NCI-H1417 (cell line): ENCODE data around the gene WDR70.
"Not testable (repeated sequence)": the region's sequence is repeated elsewhere in the genome, so short reads cannot be mapped to it uniquely, and the experiment has no call there.

Source experiments
- DNase-seq, 3 experiments: peaks; one replicate each; lab custom pipeline; 2025; lab: John Stamatoyannopoulos, UW

WDR70 gene

DNA sequence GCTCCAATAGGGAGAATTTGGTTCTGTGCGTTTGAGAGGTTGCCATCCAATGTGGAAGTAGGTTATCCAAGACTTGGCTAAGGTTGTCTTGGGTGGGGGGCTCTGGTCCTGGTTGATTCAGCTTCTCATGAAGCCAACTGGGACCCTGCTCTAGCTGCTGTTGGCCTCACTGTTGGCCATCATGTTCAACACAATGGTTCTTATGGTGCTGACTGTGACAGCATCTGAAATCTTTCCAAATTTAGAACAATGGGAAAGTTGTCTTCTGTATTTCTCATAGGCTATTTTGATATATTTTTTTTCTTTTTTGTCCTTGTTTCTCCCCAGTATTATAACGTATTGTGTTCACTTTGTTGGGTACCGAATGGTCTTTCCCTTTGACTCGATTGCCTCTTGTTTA is 388.8 kb downstream of the WDR70 start:
- no peak for DNase-seq

DNA sequence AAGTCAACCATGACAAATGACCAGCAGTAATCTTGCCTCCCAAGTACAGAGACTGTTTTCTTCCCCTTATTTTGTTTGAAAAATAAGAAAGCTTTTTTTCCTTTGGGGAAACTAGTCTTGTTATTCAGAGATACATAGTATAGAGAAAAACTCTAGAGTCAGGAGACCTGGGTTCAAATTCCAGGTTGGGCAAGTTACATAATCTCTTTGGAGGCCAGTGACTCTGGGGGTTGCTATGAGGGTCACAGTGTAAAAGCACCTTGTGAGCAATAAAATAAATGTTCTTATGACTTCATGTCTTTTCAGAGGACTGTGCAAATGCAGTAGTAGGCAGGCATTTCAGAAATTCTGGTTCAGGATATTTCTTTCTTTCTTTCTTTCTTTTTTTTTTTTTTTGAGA is 389.3 kb downstream of the WDR70 start:
- no peak for DNase-seq

- no peak for DNase-seq
Observed at GRCh38 chr5:37769108-37769507, 390.0 kb downstream of the WDR70 start.

GRCh38 chr5:37769840-37770239 is 390.7 kb downstream of the WDR70 start:
- DNase-seq = no peak

DNA sequence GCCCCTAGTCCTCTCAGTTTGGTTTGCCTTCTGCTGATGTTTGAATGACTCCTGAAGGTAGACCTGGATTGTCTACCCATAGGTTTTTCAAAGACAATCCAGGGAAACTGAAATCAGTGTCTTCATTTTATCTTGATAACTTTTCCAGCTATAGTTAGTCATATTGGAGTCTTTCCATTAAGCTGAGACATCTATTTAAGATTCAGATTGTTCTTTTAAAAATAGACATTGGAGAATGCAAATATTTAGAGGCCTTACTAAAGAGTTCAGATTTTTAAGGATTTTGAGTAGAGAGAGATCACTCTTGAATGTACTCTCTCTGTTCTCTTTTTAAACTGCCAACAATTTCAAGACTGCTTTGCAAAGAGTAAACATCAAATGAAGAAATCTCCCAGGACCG is 391.7 kb downstream of the WDR70 start:
- DNase-seq = no peak

DNA sequence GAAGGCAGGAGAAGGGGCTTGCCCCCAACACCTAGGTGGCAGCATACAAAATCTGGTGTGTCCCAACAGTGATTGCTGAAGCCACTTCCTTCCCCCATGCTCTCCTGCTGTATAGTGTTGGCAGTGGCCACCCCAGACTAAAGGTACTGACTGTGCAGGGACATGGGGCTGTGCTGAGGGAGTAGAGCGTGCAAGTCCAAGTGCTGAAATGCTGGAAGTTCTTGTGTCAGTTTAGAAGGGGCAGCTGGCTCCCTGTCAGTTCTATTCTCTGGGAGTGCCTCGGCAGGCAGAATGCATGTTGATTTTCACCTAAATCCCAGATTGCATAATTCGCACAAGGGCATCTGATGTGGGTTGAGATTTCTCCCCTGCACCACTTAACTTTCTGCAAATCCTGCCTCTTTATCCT is 392.1 kb downstream of the WDR70 start:
- DNase-seq = no peak

- no peak for DNase-seq
Observed at GRCh38 chr5:37771731-37772130, 392.6 kb downstream of the WDR70 start.

- DNase-seq = no peak
Observed at GRCh38 chr5:37772255-37772654, 393.1 kb downstream of the WDR70 start.

- DNase-seq = no peak
Observed at GRCh38 chr5:37773809-37774208, 394.7 kb downstream of the WDR70 start.

GRCh38 chr5:37774912-37775483 is 395.9 kb downstream of the WDR70 start:
- peak in 2 of 3 experiments; percentile 3 to 33 for DNase-seq

DNA sequence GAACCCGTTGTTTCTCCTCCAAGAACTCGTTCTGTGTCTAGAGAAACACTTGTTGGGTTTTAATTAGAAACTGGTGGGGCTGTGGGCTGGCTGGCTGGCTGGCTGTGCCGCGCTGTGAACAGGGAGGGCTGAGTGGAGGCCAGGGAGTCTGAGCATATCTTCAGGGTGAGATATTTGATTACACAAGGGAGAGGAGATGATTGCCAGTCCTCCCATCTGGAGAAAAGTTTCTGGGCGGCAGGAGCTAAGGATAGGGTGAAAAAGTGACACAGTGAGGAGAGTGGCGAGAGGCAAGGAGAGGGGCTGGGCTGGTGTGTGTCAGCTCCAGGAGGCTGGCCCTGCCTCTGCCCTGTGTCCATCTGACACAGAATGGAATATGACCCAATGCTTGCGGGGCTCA is 397.7 kb downstream of the WDR70 start:
- no peak for DNase-seq

- DNase-seq = no peak
Observed at GRCh38 chr5:37777432-37778130, 398.5 kb downstream of the WDR70 start.

GRCh38 chr5:37781409-37781808 is 402.3 kb downstream of the WDR70 start:
- peak in 2 of 3 experiments; percentile 13 to 70 for DNase-seq

- no peak for DNase-seq
Observed at GRCh38 chr5:37786416-37786815, 407.3 kb downstream of the WDR70 start.

DNA sequence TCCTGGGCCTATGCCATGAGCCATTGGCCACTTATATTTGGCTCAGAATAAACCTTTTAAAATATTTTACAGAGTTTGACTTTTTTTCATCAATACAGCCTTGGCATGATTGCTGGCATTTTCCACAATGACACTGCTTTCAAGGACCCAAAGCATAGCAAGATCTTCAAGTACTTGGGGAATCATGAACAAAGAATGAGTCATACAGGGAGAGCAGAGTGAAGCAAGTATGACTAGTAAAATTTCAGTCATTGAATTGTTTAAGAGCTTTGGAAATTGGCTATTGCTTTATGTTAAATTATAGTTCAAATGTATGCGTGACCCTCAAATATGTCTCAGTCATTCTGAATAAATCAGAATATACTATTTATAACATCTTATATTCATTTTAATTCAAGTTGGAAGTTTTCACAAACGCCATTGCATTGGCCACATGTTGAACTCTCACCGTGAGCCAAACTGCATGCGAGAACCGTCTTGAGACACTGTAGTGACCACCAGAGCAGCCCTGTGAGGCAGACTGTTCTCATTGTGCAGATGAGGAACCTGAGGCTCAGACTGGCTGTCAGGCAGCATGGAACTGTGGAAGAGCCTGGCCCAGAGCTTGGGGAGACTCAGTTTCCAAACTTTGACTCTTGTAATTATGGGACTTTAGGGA is 407.9 kb downstream of the WDR70 start:
- no peak for DNase-seq

DNA sequence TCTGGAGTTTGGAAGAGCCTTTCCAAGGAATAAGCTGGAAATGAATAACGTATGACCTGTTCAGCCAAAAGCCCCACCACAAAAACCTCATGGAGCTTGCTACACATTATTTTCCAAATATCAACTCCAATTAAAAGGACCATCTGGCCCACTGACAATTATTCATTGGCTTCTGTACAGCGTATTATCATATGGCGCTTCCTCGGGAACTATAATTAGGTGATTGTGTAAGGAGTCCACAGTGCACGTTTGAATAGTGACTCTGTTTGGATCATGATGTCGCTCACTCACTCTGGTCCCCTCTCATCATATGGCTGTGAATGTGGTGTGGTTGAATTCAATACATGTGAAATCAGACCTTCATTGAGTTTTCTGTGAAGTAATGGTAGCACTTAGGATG is 408.6 kb downstream of the WDR70 start:
- DNase-seq = peak in 2 of 3 experiments; percentile 14 to 68

GRCh38 chr5:37789991-37790390 is 410.9 kb downstream of the WDR70 start:
- no peak for DNase-seq

DNA sequence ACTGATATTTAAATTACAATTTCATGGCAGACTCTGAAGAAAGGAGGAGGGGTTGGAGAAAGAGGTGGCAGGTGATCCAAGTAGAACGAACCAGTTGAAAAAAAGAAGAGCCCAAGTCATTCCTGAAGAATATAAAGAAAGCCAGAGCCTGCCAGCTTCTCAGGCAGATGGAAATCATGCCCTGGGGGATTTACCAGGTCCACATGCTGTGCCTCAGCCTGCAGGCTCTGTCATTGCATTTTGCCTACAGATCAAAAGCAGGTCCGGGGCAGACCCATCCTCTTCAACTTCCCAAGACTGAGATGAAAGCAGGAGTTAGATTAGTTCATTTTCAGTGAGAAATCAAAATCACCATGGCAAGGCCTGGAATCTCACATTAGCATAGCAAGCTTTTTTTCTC is 412.2 kb downstream of the WDR70 start:
- no peak for DNase-seq

DNA sequence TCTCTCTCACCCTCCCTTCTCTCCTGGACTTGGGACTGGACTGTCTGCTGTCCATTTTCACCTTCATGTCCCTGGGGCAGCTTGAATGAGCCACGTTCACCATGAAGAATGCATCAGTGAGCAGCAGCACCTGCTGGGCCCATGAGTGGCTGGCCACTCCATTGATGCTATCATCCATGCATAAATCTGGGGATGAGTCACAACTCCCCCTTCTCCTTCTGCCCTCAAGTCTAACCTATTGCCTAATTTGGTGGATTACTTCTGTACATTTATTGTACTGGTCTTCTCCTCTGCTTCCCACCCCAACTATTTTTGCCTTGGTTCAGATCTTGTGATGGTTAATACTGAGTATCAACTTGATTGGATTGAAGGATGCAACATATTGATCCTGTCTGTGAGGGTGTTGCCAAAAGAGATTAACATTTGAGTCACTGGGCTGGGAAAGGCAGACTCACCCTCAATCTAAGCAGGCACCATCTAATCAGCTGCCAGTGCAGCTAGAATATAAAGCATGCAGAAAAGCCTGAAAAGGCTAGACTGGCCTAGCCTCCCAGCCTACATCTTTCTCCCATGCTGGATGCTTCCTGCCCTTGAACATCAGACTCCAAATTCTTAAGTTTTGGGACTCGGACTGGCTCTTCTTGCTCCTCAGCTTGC is 414.0 kb downstream of the WDR70 start:
- DNase-seq = no peak

DNA sequence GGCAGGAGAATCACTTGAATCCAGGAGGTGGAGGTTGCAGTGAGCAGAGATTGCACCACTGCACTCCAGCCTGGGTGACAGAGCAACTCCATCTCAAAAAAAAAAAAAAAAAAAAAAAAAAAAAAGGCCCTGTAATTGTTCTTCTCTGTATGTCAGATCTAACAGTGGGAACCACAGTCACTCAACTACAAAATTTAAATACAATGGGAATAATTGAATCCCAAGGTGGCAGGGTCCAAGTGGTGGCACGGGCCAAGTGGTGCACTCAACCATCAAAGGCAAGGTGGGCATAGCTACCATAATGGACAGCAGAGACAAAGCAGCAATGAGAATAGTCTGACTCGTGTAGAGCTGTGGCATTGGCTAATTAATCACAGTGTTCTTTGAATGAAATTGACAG is 416.2 kb downstream of the WDR70 start:
- DNase-seq = not testable (repeated sequence)

DNA sequence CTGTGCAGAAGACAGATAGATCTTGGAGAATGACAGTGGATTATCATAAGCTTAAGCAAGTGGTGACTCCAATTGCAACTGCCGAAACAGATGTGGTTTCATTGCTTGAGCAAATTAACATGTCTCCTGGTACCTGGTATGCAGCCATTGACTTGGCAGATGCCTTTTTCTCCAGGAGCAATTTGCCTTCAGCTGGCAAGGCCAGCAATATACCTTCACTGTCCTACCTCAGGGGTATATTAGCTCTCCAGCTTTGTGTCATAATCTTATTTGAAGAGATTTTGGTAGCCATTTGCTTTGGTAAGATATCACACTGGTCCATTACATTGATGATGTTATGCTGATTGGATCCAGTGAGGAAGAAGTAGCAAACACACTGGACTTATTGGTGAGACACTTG is 417.3 kb downstream of the WDR70 start:
- not testable (repeated sequence) for DNase-seq

GRCh38 chr5:37799865-37800421 is 420.8 kb downstream of the WDR70 start:
- no peak for DNase-seq

DNA sequence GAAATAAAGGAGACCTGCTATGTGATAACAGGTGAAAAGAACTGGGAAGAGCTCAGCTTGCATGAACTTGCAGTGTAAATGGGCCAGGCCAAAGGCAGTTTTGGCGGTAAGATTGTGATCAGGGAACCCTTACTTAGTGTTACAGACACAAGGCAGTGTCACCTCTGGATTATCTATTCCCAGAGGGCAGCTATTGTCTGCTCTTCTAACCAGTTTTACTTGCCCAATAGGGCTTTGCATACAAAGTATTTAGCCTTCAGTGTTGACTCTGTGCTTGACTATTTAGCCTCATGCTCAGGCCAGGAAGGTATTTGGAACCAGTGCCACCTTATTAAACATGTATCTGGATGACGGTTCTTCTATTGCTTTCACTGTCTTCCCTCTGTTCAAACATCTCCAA is 422.4 kb downstream of the WDR70 start:
- DNase-seq = no peak
